GM10266 (cell line): ENCODE results near the gene TUBGCP2.

ENCODE experiments used
- DNase-seq: peaks from one replicate; pipeline ENCODE4 v3.0.0; 2012; ENCODE audit errors: extremely low spot score
- CTCF ChIP-seq: IDR thresholded peaks from 2 replicates; pipeline ENCODE4 v1.5.1; 2012; ENCODE audit warnings: mild to moderate bottlenecking, low read depth; ENCODE audit not compliant: control insufficient read depth, insufficient read depth; ENCODE audit errors: missing control alignments

Gene TUBGCP2

GRCh38 chr10:133277993-133278576 is 30.6 kb downstream of the TUBGCP2 start:
- no peak for DNase-seq
- TF ChIP-seq CTCF: no peak

- no peak for TF ChIP-seq CTCF
- no peak for DNase-seq
These were observed 31.2 kb downstream of the TUBGCP2 start for GRCh38 chr10:133277277-133277992.

GRCh38 chr10:133276435-133277201 is 32.1 kb downstream of the TUBGCP2 start, which contains the start of gene ADAM8:
ADAM8 (minus strand) TSS chr10:133276868; CDS start chr10:133276817, 51 bp downstream.
- DNase-seq: peak; percentile 96

GRCh38 chr10:133276100-133276434 is 32.6 kb downstream of the TUBGCP2 start:
- no peak for DNase-seq
- TF ChIP-seq CTCF: no peak

More at GRCh38 chr10:133276435-133277201, 32.1 kb downstream of the TUBGCP2 start, which contains the start of gene ADAM8:
- TF ChIP-seq CTCF: no peak

GRCh38 chr10:133275684-133276092 is 33.0 kb downstream of the TUBGCP2 start:
- TF ChIP-seq CTCF: peak; percentile 51
- peak; percentile 77 for DNase-seq

- no peak for TF ChIP-seq CTCF
- peak; percentile 93 for DNase-seq
These were observed 33.7 kb downstream of the TUBGCP2 start for GRCh38 chr10:133274751-133275683.
